Lung (tissue), 12 donors: ENCODE measurements around the gene RPL7A. TPM values are rescaled to one million over a fixed set of nuclear protein-coding genes. Genes with fewer than 3 reads are reported as not detected.

Experiments
- ATAC-seq: fragments of 200-7000 bp; cut with Tn5 transposase; one replicate; pipeline ENCODE4 v1.9.1; 2020; ENCODE audit warnings: moderate number of reproducible peaks; ENCODE audit not compliant: insufficient read depth, low FRiP score
- DNase-seq, 3 donors: peaks; one replicate each; pipeline ENCODE4 v3.0.0-alpha.2; 2013 to 2017
- H3K27ac ChIP-seq, 2 donors: one replicate each; pipeline ENCODE4 v1.5.1; 2013; ENCODE audit warnings: mild to moderate bottlenecking in 2 of 2, moderate library complexity in 2 of 2, control low read depth in 1 of 2, inconsistent platforms in 1 of 2, low read depth in 1 of 2, low read length in 1 of 2
- H3K27me3 ChIP-seq, 3 donors: one replicate each; pipeline ENCODE4 v1.5.1; 2013; ENCODE audit warnings: low read length in 2 of 3; ENCODE audit not compliant: control insufficient read depth in 3 of 3, insufficient read depth in 3 of 3
- H3K36me3 ChIP-seq, 4 donors: one replicate each; pipeline ENCODE4 v1.5.1; 2013; ENCODE audit warnings: low read length in 4 of 4, mild to moderate bottlenecking in 1 of 4, moderate library complexity in 1 of 4; ENCODE audit not compliant: control insufficient read depth in 4 of 4, insufficient read depth in 4 of 4
- H3K4me1 ChIP-seq, 5 donors: one replicate each; pipeline ENCODE4 v1.5.1; 2013; ENCODE audit warnings: low read length in 5 of 5, mild to moderate bottlenecking in 2 of 5, moderate library complexity in 1 of 5; ENCODE audit not compliant: control insufficient read depth in 5 of 5, insufficient read depth in 5 of 5
- H3K4me3 ChIP-seq: one replicate; pipeline ENCODE4 v1.5.1; 2013; ENCODE audit warnings: mild to moderate bottlenecking, control low read depth, moderate library complexity
- H3K9ac ChIP-seq, 2 donors: one replicate each; pipeline ENCODE4 v1.5.1; 2013; ENCODE audit warnings: low read length in 2 of 2, control low read depth in 1 of 2; ENCODE audit not compliant: insufficient read depth in 1 of 2
- H3K9me3 ChIP-seq, 4 donors: one replicate each; pipeline ENCODE4 v1.5.1; 2013; ENCODE audit warnings: low read length in 3 of 4, mild to moderate bottlenecking in 1 of 4, moderate library complexity in 1 of 4; ENCODE audit not compliant: control insufficient read depth in 4 of 4, insufficient read depth in 3 of 4
- WGBS, 2 donors: extraction: QIAGEN DNeasy Blood & Tissue Kit; methylation state at CpG; one replicate each; pipeline ENCODE4 v1.1.7; 2013; 5-methylcytosine and 5-hydroxymethylcytosine counted together
- polyA plus RNA-seq, 2 donors: library from polyadenylated mRNA; stranded (reverse); fragments of 200-250 nt; gene quantifications; one replicate each; pipeline ENCODE4 v1.2.1, GENCODE V29; 2013
- total RNA-seq, 2 donors: library from RNA; depleted of rRNA in 1 of 2; stranded (reverse); fragments of >200 nt in 1 of 2; gene quantifications; one replicate each; pipeline ENCODE4 v1.2.1, GENCODE V29; 2014 to 2021
- TF ChIP-seq, protein P1 (sequence below): IDR thresholded peaks from 2 replicates; pipeline ENCODE4 v1.5.1; 2012; ENCODE audit warnings: mild to moderate bottlenecking; ENCODE audit errors: control extremely low read depth, extremely low read depth
- donor health status: control.
- donor health status: control.
- donor health status: Bipolar disorder and iron deficiency.
- donor health status: healthy.
- donor health status: DM: yes; HTN: yes; CAD: no.

RPL7A gene
- total and polyA plus RNA-seq, 4 donors: 1,412 to 3,573 (median 2,118) TPM

DNA sequence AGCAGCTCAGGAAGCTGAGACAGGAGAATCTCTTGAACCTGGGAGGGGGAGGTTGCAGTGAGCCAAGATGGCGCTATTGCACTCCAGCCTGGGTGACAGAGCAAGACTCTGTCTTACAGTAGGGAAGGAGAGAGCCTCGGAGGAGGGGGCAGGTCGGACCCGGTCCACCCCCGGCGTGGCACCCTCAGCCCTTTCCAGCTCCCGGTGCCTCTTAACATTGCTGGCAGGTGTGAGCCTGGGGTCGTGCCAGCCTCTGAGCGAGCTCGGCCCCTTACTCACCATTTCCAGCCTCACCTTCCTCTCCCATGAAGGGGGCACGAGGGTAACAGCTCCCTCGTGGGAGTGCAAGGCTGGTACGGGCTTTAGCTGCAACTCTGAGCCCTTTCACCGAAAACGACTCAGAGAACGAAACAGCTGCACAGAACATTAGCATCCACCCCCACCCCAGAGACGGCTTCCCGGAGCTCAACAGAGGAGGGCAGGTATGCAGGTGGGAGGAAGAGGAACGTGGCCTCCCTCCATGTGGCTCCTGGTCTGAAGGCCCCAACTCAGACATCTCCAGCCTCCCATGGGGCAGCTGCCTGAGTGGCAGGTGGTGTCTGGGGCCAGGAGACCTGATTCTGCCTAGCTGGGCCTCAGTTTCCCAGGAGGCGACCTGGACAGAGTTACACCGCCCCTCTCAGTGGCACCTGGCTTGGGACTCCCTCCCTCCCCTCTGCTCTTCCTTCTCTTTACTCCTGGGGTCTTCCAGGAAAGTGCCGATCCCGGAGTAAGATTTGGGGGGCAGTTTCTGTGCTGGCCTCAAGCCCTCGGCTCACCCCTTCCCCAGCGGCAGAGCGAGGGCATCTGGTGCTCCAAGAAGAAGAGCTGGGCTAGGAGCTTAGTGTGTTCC is 44.5 kb upstream of the RPL7A start:
- no peak for ATAC-seq
- WGBS, 2 donors: 82 to 83% methylated on average over 25 to 26 of the region's 26 CpGs
- H3K4me3 ChIP-seq: no peak overlapping the region
- no peaks in the 10 kb centered on the region for H3K36me3 ChIP-seq
- no peak overlapping the region for H3K27ac ChIP-seq
- no peak for DNase-seq
- H3K9ac ChIP-seq: no peak overlapping the region
- peaks cover 0 to 2% (median 0%) of the 10 kb centered on the region in 3 donors for H3K27me3 ChIP-seq
- TF ChIP-seq, protein P1, sequence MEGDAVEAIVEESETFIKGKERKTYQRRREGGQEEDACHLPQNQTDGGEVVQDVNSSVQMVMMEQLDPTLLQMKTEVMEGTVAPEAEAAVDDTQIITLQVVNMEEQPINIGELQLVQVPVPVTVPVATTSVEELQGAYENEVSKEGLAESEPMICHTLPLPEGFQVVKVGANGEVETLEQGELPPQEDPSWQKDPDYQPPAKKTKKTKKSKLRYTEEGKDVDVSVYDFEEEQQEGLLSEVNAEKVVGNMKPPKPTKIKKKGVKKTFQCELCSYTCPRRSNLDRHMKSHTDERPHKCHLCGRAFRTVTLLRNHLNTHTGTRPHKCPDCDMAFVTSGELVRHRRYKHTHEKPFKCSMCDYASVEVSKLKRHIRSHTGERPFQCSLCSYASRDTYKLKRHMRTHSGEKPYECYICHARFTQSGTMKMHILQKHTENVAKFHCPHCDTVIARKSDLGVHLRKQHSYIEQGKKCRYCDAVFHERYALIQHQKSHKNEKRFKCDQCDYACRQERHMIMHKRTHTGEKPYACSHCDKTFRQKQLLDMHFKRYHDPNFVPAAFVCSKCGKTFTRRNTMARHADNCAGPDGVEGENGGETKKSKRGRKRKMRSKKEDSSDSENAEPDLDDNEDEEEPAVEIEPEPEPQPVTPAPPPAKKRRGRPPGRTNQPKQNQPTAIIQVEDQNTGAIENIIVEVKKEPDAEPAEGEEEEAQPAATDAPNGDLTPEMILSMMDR: no peak
- H3K4me1 ChIP-seq: peaks cover 0 to 2% (median 0%) of the 10 kb centered on the region in 5 donors
- no peaks in the 10 kb centered on the region for H3K9me3 ChIP-seq

DNA sequence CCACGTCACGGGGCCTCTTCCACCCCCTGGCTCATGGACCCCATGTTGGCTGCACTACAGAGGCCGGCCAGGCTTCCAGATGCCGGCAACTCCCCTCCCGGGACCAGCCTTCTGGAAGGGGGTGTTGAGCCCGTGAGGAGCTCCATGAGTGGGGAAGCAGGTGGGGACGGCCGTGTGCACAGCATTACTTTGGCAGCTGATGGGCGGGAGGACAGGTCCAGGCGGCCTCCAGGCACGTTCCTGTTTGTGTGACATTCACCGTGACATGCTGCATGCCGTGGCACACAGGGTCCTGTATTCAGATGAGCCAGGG is 43.9 kb upstream of the RPL7A start:
- H3K27me3 ChIP-seq: peaks cover 0 to 2% (median 0%) of the 10 kb centered on the region in 3 donors
- peaks cover 0 to 2% (median 0%) of the 10 kb centered on the region in 5 donors for H3K4me1 ChIP-seq
- TF ChIP-seq, protein P1: no peak
- no peak overlapping the region for H3K4me3 ChIP-seq
- DNase-seq (no peak), ATAC-seq (no peak)
- no peak overlapping the region for H3K27ac ChIP-seq
- WGBS, 2 donors: 79% methylated on average over 13 of the region's 13 CpGs
- H3K9me3 ChIP-seq: no peaks in the 10 kb centered on the region
- H3K36me3 ChIP-seq: no peaks in the 10 kb centered on the region
- no peak overlapping the region for H3K9ac ChIP-seq

DNA sequence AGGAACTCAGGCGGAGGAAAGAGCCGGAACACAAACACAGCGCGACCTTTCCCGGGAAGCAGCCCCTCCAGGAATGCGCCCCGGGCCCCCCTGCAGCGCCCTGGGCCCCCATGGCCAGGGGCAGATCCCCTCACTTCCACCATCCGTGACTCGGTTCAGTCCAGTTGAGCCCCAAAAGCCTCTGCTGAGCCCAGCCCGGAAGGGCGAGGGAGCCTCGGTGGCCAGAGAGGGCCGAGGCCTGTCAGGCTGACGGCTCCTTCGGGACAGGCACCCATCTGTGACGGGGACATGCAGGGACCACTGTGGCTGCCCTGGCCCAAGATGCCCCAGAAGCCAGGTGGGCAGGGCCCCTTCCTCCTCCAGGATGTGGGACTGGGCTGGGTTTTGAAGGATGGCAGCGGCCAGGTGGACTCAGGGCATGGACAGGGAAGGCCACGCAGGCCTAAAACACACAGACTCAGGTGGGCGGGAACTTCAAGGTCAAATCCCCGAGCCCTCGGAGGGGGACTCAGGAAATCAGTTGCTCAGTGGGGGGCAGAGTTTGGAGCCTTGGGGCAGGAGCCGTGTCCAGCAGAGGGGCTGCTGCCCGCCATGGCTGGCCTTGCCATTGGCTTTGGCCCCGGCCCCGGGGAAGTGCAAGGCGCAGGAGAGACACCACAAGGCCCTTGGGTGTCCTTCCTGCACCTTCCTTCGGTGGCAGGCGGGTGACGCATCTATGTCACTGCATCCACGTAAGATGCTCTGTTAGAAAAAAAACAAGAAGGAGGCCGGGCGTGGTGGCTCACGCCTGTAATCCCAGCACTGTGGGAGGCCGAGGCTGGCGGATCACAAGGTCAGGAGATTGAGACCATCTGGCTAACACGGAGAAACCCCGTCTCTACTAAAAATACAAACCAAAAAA is 43.3 kb upstream of the RPL7A start:
- no peak for DNase-seq
- TF ChIP-seq, protein P1: no peak
- peaks cover 0 to 2% (median 0%) of the 10 kb centered on the region in 5 donors for H3K4me1 ChIP-seq
- 85 to 92% methylated on average over 38 of the region's 38 CpGs for WGBS, 2 donors
- no peak overlapping the region for H3K4me3 ChIP-seq
- H3K27ac ChIP-seq: no peak overlapping the region
- no peak overlapping the region for H3K9ac ChIP-seq
- H3K27me3 ChIP-seq: peaks cover 0 to 2% (median 0%) of the 10 kb centered on the region in 3 donors
- ATAC-seq: no peak
- H3K36me3 ChIP-seq: no peaks in the 10 kb centered on the region
- no peaks in the 10 kb centered on the region for H3K9me3 ChIP-seq
